HEK293 (cell line): Measurements from ENCODE around the gene CACNG3.

Experiments used
- CTCF ChIA-PET: fragments of 350-600 bp; formaldehyde crosslinking; extraction: SDS; loops from one replicate; lab custom pipeline; 2021; ENCODE audit warnings: antibody characterized with exemption; lab: Yijun Ruan, JAX
- POLR2A ChIA-PET: fragments of 300-600 bp; formaldehyde crosslinking; extraction: SDS; loops from one replicate; lab custom pipeline; 2020; ENCODE audit warnings: antibody characterized with exemption, inconsistent platforms; lab: Yijun Ruan, JAX
- H3K27ac ChIP-seq: fragments of 200-500 bp; sonication (Bioruptor generic); 2 replicates; pipeline ENCODE4 v1.5.1; 2014; ENCODE audit warnings: low read depth, low read length, control low read depth, inconsistent platforms; ENCODE audit errors: extremely low read depth
- H3K36me3 ChIP-seq, 2 experiments: fragments of 200-500 bp in 1 of 2; sonication (Bioruptor generic) in 1 of 2; 1 replicate in 1 of 2; 2 replicates in 1 of 2; pipeline ENCODE4 v1.5.1; 2014 to 2017; ENCODE audit warnings: inconsistent platforms in 2 of 2, low read length in 2 of 2; ENCODE audit not compliant: control insufficient read depth in 2 of 2, insufficient read depth in 1 of 2
- H3K4me1 ChIP-seq: fragments of 200-500 bp; sonication (Bioruptor generic); 2 replicates; pipeline ENCODE4 v1.5.1; 2014; ENCODE audit warnings: mild to moderate bottlenecking, low read length, inconsistent platforms; ENCODE audit not compliant: control insufficient read depth, insufficient read depth
- H3K4me3 ChIP-seq: 2 replicates; pipeline ENCODE4 v1.5.1; 2011; ENCODE audit warnings: low read depth, mild to moderate bottlenecking, control low read depth, low read length, moderate library complexity
- H3K9me3 ChIP-seq: fragments of 200-500 bp; sonication (Bioruptor generic); 2 replicates; pipeline ENCODE4 v1.5.1; 2014; ENCODE audit warnings: low read depth, low read length, inconsistent platforms; ENCODE audit not compliant: control insufficient read depth, insufficient read depth
- HOXD13 ChIP-seq: sonication (generic); formaldehyde crosslinking; IDR thresholded peaks from 2 replicates; pipeline ENCODE4 v1.8.0; 2022; ENCODE audit warnings: missing genetic modification reagents, borderline replicate concordance
- PBX3 ChIP-seq: sonication (generic); formaldehyde crosslinking; IDR thresholded peaks from 2 replicates; pipeline ENCODE4 v1.8.1; 2022; ENCODE audit warnings: mild to moderate bottlenecking, moderate library complexity, missing genetic modification reagents
- ZBTB11 ChIP-seq: fragments of 450-650 bp; formaldehyde crosslinking; conservative IDR thresholded peaks from 2 replicates; pipeline ENCODE4 v1.5.1; 2016; ENCODE audit warnings: low read depth, missing biosample characterization, missing genetic modification characterization
- ZBTB21 ChIP-seq: fragments of 450-650 bp; formaldehyde crosslinking; IDR thresholded peaks from 2 replicates; pipeline ENCODE4 v1.5.1; 2017; ENCODE audit warnings: missing biosample characterization, missing genetic modification characterization
- ZBTB6 ChIP-seq: fragments of 450-650 bp; formaldehyde crosslinking; IDR thresholded peaks from 2 replicates; pipeline ENCODE4 v1.5.1; 2017; ENCODE audit warnings: missing biosample characterization, missing genetic modification characterization
- ZFP69B ChIP-seq: fragments of 450-650 bp; formaldehyde crosslinking; IDR thresholded peaks from 2 replicates; pipeline ENCODE4 v1.5.1; 2016; ENCODE audit warnings: missing biosample characterization, missing genetic modification characterization
- ZNF10 ChIP-seq: fragments of 450-650 bp; formaldehyde crosslinking; IDR thresholded peaks from 2 replicates; pipeline ENCODE4 v1.5.1; 2017; ENCODE audit warnings: missing biosample characterization, missing genetic modification characterization
- ZNF148 ChIP-seq: fragments of 450-650 bp; formaldehyde crosslinking; IDR thresholded peaks from 2 replicates; pipeline ENCODE4 v1.5.0; 2017; ENCODE audit warnings: missing biosample characterization, missing genetic modification characterization, borderline replicate concordance
- ZNF211 ChIP-seq: fragments of 450-650 bp; formaldehyde crosslinking; IDR thresholded peaks from 2 replicates; pipeline ENCODE4 v1.5.1; 2016; ENCODE audit warnings: low read depth, missing biosample characterization, missing genetic modification characterization
- ZNF610 ChIP-seq: fragments of 450-650 bp; formaldehyde crosslinking; IDR thresholded peaks from 2 replicates; pipeline ENCODE4 v1.5.1; 2016; ENCODE audit warnings: missing biosample characterization, missing genetic modification characterization, borderline replicate concordance
- ZNF639 ChIP-seq: fragments of 450-650 bp; formaldehyde crosslinking; IDR thresholded peaks from 2 replicates; pipeline ENCODE4 v1.5.1; 2016; ENCODE audit warnings: missing biosample characterization, missing genetic modification characterization
- ZNF658 ChIP-seq: fragments of 450-650 bp; formaldehyde crosslinking; IDR thresholded peaks from 2 replicates; pipeline ENCODE4; 2016; ENCODE audit warnings: missing biosample characterization, missing genetic modification characterization
- ZNF701 ChIP-seq: fragments of 450-650 bp; formaldehyde crosslinking; IDR thresholded peaks from 2 replicates; pipeline ENCODE4 v1.5.1; 2016; ENCODE audit warnings: missing biosample characterization, missing genetic modification characterization
- ZNF76 ChIP-seq: fragments of 450-650 bp; formaldehyde crosslinking; IDR thresholded peaks from 2 replicates; pipeline ENCODE4; 2016; ENCODE audit warnings: low read depth, missing biosample characterization, missing genetic modification characterization, borderline replicate concordance
- ZNF791 ChIP-seq: fragments of 450-650 bp; formaldehyde crosslinking; IDR thresholded peaks from 2 replicates; pipeline ENCODE4 v1.5.1; 2016; ENCODE audit warnings: missing biosample characterization, missing genetic modification characterization
- TF ChIP-seq, protein P1 (sequence below): IDR thresholded peaks from 2 replicates; pipeline ENCODE4 v1.6.1; 2011; ENCODE audit warnings: mild to moderate bottlenecking, low read depth, low read length, borderline replicate concordance
- TF ChIP-seq, protein P2 (sequence below): fragments of 450-650 bp; formaldehyde crosslinking; IDR thresholded peaks from 2 replicates; pipeline ENCODE4 v1.5.1; 2016; ENCODE audit warnings: missing biosample characterization, missing genetic modification characterization
- TF ChIP-seq, protein P3 (sequence below): fragments of 450-650 bp; formaldehyde crosslinking; IDR thresholded peaks from 2 replicates; pipeline ENCODE4 v1.5.1; 2016; ENCODE audit warnings: missing biosample characterization, missing genetic modification characterization

CACNG3 gene

GRCh38 chr16:24364596-24364995 lies 108.5 kb downstream of the CACNG3 start:
- H3K9me3 ChIP-seq = no peaks in the 10 kb centered on the region
- no peak for TF ChIP-seq ZBTB6 (tag by site-specific recombination)
- no peak for TF ChIP-seq ZNF791
- no peak for TF ChIP-seq ZNF10
- TF ChIP-seq ZFP69B (tag by site-specific recombination) = no peak
- no peak for TF ChIP-seq ZNF148 (tag by site-specific recombination)
- no peak for TF ChIP-seq ZBTB11 (tag by site-specific recombination)
- TF ChIP-seq PBX3 (CRISPR knock-in tag) = no peak
- no peak for TF ChIP-seq ZNF610
- no peak for TF ChIP-seq ZNF639 (tag by site-specific recombination)
- no peak for TF ChIP-seq ZNF211 (tag by site-specific recombination)
- no peaks in the 10 kb centered on the region for H3K36me3 ChIP-seq
- CTCF ChIA-PET = no interaction called here
- no peak overlapping the region for H3K4me3 ChIP-seq
- H3K27ac ChIP-seq = no peak overlapping the region
- H3K4me1 ChIP-seq = no peaks in the 10 kb centered on the region
- POLR2A ChIA-PET = no interaction called here

DNA sequence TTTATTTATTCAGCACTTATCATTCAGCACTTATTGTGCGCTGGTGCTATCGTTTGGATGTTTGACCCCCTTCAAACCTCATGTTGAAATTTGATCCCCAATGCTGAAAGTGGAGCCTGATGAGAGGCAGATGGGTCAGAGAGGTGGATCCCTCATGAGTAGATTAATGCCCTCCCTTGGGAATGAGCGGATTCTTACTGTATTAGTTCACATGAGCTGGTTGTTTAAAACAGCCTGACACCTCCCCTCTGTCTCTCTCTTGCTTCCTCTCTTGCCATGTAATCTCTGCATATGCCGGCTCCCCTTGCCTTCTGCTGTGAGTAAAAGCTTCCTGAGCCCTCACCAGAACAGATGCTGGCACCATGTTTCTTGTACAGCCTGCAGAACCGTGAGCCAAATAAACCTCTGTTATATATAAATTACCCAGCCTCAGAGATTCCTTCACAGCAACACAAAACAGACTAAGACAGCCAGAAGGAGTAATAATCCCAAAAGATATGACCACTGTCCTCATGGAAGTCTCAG lies 111.1 kb downstream of the CACNG3 start:
- POLR2A ChIA-PET = no interaction called here
- Histone ChIP-seq H3K4me1 (no peaks in the 10 kb centered on the region), H3K36me3 (no peaks in the 10 kb centered on the region), H3K9me3 (no peaks in the 10 kb centered on the region), H3K27ac (no peak overlapping the region), H3K4me3 (no peak overlapping the region)
- CTCF ChIA-PET = interaction anchor here (0.6 kb wide), 1 partner anchor 441 kb away, joined by 3 read pairs; no protein-coding TSS in a partner anchor
- TF ChIP-seq HOXD13 (no peak), ZNF76 (tag by site-specific recombination) (no peak), ZNF658 (tag by site-specific recombination) (no peak), ZNF701 (tag by site-specific recombination) (no peak), ZBTB21 (tag by site-specific recombination) (no peak)
- TF ChIP-seq, protein P1, sequence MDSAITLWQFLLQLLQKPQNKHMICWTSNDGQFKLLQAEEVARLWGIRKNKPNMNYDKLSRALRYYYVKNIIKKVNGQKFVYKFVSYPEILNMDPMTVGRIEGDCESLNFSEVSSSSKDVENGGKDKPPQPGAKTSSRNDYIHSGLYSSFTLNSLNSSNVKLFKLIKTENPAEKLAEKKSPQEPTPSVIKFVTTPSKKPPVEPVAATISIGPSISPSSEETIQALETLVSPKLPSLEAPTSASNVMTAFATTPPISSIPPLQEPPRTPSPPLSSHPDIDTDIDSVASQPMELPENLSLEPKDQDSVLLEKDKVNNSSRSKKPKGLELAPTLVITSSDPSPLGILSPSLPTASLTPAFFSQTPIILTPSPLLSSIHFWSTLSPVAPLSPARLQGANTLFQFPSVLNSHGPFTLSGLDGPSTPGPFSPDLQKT = no peak
- TF ChIP-seq, protein P2, sequence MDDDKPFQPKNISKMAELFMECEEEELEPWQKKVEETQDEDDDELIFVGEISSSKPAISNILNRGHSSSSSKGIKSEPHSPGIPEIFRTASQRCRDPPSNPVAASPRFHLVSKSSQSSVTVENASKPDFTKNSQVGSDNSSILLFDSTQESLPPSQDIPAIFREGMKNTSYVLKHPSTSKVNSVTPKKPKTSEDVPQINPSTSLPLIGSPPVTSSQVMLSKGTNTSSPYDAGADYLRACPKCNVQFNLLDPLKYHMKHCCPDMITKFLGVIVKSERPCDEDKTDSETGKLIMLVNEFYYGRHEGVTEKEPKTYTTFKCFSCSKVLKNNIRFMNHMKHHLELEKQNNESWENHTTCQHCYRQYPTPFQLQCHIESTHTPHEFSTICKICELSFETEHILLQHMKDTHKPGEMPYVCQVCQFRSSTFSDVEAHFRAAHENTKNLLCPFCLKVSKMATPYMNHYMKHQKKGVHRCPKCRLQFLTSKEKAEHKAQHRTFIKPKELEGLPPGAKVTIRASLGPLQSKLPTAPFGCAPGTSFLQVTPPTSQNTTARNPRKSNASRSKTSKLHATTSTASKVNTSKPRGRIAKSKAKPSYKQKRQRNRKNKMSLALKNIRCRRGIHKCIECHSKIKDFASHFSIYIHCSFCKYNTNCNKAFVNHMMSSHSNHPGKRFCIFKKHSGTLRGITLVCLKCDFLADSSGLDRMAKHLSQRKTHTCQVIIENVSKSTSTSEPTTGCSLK (tag by site-specific recombination) = no peak
- TF ChIP-seq, protein P3, sequence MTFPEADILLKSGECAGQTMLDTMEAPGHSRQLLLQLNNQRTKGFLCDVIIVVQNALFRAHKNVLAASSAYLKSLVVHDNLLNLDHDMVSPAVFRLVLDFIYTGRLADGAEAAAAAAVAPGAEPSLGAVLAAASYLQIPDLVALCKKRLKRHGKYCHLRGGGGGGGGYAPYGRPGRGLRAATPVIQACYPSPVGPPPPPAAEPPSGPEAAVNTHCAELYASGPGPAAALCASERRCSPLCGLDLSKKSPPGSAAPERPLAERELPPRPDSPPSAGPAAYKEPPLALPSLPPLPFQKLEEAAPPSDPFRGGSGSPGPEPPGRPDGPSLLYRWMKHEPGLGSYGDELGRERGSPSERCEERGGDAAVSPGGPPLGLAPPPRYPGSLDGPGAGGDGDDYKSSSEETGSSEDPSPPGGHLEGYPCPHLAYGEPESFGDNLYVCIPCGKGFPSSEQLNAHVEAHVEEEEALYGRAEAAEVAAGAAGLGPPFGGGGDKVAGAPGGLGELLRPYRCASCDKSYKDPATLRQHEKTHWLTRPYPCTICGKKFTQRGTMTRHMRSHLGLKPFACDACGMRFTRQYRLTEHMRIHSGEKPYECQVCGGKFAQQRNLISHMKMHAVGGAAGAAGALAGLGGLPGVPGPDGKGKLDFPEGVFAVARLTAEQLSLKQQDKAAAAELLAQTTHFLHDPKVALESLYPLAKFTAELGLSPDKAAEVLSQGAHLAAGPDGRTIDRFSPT (tag by site-specific recombination) = no peak
